Activated T-cell treated with anti-CD3 and anti-CD28 coated beads, Interleukin-2, amount 50 U/mL, for 24 hours (primary cell): ENCODE results near the gene CEMP1.

ENCODE experiments used
- DNase-seq: peaks from one replicate; pipeline ENCODE4 v3.0.0-alpha.2; 2020
- H3K27ac Mint-ChIP-seq: 2 replicates; pipeline ENCODE4 v1.8.0; 2020; ENCODE audit warnings: mild to moderate bottlenecking, mixed read lengths
- H3K27me3 Mint-ChIP-seq: 2 replicates; pipeline ENCODE4 v1.8.0; 2020; ENCODE audit warnings: mixed read lengths
- H3K36me3 Mint-ChIP-seq: 2 replicates; pipeline ENCODE4 v1.8.0; 2020; ENCODE audit warnings: low read depth, mixed read lengths
- H3K4me1 Mint-ChIP-seq: 2 replicates; pipeline ENCODE4 v1.8.0; 2020; ENCODE audit warnings: low read depth, mixed read lengths
- H3K4me3 Mint-ChIP-seq: 2 replicates; pipeline ENCODE4 v1.8.0; 2020; ENCODE audit warnings: mild to moderate bottlenecking, moderate library complexity, mixed read lengths
- H3K9me3 Mint-ChIP-seq: 2 replicates; pipeline ENCODE4 v1.8.0; 2020; ENCODE audit warnings: mixed read lengths

Gene CEMP1

GRCh38 chr16:2529961-2530628 is 1.1 kb downstream of the CEMP1 start:
- Mint-ChIP-seq H3K36me3 (peaks cover 43% of the 10 kb centered on the region), H3K9me3 (no peaks in the 10 kb centered on the region), H3K27me3 (no peaks in the 10 kb centered on the region), H3K4me1 (peaks cover 23% of the 10 kb centered on the region), H3K27ac (no peak overlapping the region), H3K4me3 (no peak overlapping the region)
- no peak for DNase-seq

- H3K27me3 Mint-ChIP-seq, result no peaks in the 10 kb centered on the region
- H3K27ac Mint-ChIP-seq, result no peak overlapping the region
- no peak for DNase-seq
Observed at GRCh38 chr16:2529061-2529931, 1.9 kb downstream of the CEMP1 start.

GRCh38 chr16:2528161-2529060 is 2.8 kb downstream of the CEMP1 start:
- Mint-ChIP-seq H3K27me3 (no peaks in the 10 kb centered on the region), H3K27ac (no peak overlapping the region), H3K36me3 (peaks cover 60% of the 10 kb centered on the region), H3K9me3 (no peaks in the 10 kb centered on the region), H3K4me1 (peaks cover 23% of the 10 kb centered on the region), H3K4me3 (no peak overlapping the region)
- DNase-seq, result no peak

More at GRCh38 chr16:2529061-2529931, 1.9 kb downstream of the CEMP1 start:
- no peaks in the 10 kb centered on the region for H3K9me3 Mint-ChIP-seq
- H3K36me3 Mint-ChIP-seq, result peaks cover 51% of the 10 kb centered on the region
- no peak overlapping the region for H3K4me3 Mint-ChIP-seq
- peaks cover 25% of the 10 kb centered on the region for H3K4me1 Mint-ChIP-seq

- no peak for DNase-seq
- Mint-ChIP-seq H3K27ac (no peak overlapping the region), H3K4me3 (no peak overlapping the region), H3K4me1 (peaks cover 20% of the 10 kb centered on the region), H3K27me3 (no peaks in the 10 kb centered on the region), H3K9me3 (no peaks in the 10 kb centered on the region), H3K36me3 (peaks cover 66% of the 10 kb centered on the region)
Observed at GRCh38 chr16:2527784-2528100, 3.5 kb downstream of the CEMP1 start.

DNA sequence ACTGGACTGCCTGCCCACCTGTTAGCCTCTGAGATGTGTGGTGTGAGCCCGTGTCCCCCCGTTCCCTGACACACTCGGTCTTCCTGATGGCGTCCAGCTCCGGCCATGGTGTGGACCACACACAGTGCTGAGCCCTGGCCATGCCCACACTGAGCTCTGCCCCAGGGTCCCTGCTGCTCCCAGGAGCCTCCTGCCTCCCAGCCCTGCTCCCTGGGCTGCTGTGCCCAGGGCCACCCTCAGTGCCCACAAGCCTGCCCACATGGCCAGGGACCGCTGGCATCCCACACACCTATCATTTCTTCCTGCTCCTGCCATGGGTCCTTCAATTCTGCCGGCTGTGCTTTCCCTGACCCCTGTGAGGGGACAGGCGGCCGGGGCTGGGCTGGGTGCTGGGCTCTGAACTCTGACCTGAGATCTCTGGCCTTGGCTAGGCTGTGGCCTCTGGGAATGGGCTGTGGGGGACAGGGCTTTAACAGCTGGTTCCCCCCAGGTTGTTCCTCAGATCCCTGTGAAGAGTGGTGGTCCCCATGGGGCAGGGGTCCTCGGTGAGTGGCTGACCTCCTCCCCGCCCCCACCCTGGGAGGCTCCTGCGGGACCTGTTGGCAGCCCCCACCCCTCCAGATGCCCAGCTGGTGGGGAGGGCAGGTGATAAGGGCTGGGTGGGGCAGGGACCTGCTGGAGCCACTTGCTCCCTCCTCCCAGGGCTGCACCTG is 4.0 kb downstream of the CEMP1 start:
- no peak for DNase-seq
- Mint-ChIP-seq H3K36me3 (peaks cover 67% of the 10 kb centered on the region), H3K9me3 (no peaks in the 10 kb centered on the region), H3K4me3 (no peak overlapping the region), H3K27ac (no peak overlapping the region), H3K27me3 (no peaks in the 10 kb centered on the region), H3K4me1 (peaks cover 15% of the 10 kb centered on the region)

DNA sequence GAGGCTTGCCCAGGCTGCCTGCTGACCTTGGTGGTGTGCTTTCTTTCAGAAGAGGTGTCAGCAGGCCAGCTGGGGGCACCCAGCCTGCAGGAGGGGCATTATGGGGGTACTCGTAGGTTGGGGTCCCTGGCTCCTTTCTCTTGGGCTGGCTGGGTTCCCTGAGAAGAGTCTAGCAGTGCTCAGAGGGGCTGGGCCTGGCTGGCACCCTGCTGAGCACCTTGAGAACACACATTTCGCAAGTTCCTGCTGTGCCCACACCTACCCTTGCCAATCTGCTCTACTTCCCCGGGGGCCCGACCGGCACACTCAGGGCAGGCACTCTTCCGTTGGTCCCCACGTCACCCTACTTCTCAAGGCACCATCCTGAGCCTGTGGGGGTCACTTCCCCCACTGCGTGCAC is 5.1 kb downstream of the CEMP1 start:
- Mint-ChIP-seq H3K4me3 (no peak overlapping the region), H3K4me1 (peaks cover 14% of the 10 kb centered on the region), H3K9me3 (no peaks in the 10 kb centered on the region), H3K27ac (peak overlapping the region; percentile 18), H3K36me3 (peaks cover 74% of the 10 kb centered on the region), H3K27me3 (no peaks in the 10 kb centered on the region)
- no peak for DNase-seq

DNA sequence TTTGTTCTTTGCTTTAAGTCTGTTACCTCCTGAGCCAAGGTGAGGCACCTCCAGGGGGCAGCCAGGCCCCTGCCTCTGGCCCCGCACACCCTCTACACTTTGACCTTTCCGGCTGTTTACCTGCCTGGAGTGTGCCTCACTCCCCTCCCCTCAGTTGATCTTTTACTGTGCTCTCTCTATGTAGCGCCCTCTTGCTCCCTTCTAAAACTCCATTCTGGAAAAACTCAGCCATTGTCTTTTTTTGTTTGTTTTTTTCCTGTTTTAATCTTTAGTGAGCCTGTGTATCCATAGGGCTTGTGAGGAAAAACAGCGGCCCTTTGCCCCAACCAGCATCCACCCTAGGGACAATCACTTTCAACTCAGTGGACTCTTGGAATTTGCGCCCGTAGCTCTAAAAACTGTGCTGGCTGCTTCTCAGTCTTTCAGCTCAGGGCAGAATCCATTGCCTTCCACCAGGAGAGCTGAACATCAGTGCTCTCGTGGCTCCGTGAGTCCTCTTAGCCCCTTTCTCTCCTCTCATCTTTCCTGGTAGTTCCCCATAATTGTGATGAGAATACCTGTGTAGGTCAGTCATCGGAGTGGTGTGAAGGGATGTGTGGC is 6.8 kb downstream of the CEMP1 start:
- no peaks in the 10 kb centered on the region for H3K27me3 Mint-ChIP-seq
- H3K4me3 Mint-ChIP-seq, result no peak overlapping the region
- DNase-seq, result no peak
- H3K27ac Mint-ChIP-seq, result peak overlapping the region; percentile 38
- peaks cover 20% of the 10 kb centered on the region for H3K4me1 Mint-ChIP-seq
- H3K36me3 Mint-ChIP-seq, result peaks cover 73% of the 10 kb centered on the region
- H3K9me3 Mint-ChIP-seq, result no peaks in the 10 kb centered on the region

- Mint-ChIP-seq H3K4me1 (peaks cover 25% of the 10 kb centered on the region), H3K9me3 (no peaks in the 10 kb centered on the region), H3K36me3 (peaks cover 71% of the 10 kb centered on the region), H3K27me3 (no peaks in the 10 kb centered on the region), H3K27ac (peak overlapping the region; percentile 47), H3K4me3 (no peak overlapping the region)
- no peak for DNase-seq
Observed at GRCh38 chr16:2523801-2524231, 7.4 kb downstream of the CEMP1 start.

- Mint-ChIP-seq H3K4me3 (peak overlapping the region; percentile 86), H3K27me3 (no peaks in the 10 kb centered on the region), H3K27ac (peak overlapping the region; percentile 95), H3K9me3 (no peaks in the 10 kb centered on the region), H3K4me1 (peaks cover 50% of the 10 kb centered on the region), H3K36me3 (peaks cover 64% of the 10 kb centered on the region)
- DNase-seq, result peak; percentile 60
Observed at GRCh38 chr16:2520784-2521531, 10.2 kb downstream of the CEMP1 start.

- Mint-ChIP-seq H3K27me3 (no peaks in the 10 kb centered on the region), H3K4me3 (peak within 1 kb of the TSS; percentile 86), H3K4me1 (peaks cover 57% of the 10 kb centered on the region), H3K9me3 (no peaks in the 10 kb centered on the region), H3K36me3 (peaks cover 67% of the 10 kb centered on the region), H3K27ac (peak within 1 kb of the TSS; percentile 97)
- peak; percentile 88 for DNase-seq
Observed at GRCh38 chr16:2520097-2520783, 11.0 kb downstream of the CEMP1 start, which contains the start of gene AMDHD2. Gene AMDHD2 (plus strand): TSS chr16:2520371. CDS start chr16:2520459, 88 bp downstream.

DNA sequence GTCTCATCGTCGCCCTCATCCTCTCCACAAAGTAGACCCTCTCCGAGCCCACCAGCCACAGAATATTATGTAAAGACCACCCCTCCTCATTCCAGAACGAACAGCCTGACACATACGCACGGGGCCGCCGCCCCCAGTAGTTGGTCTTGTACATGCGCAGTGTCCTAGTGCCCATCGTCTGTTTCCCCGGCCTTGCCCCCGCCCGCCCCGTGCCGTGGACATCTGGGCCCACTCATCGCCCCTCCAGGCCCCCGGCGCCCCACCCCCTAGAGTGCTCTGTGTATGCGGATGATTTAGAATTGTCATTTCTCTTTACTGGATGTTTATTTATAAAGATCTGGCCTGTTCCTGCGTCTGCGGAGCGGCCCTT is 11.5 kb downstream of the CEMP1 start:
- H3K27ac Mint-ChIP-seq, result peak overlapping the region; percentile 93
- H3K9me3 Mint-ChIP-seq, result no peaks in the 10 kb centered on the region
- peaks cover 58% of the 10 kb centered on the region for H3K4me1 Mint-ChIP-seq
- no peak for DNase-seq
- H3K36me3 Mint-ChIP-seq, result peaks cover 67% of the 10 kb centered on the region
- peak overlapping the region; percentile 72 for H3K4me3 Mint-ChIP-seq
- H3K27me3 Mint-ChIP-seq, result no peaks in the 10 kb centered on the region

- Mint-ChIP-seq H3K4me1 (peaks cover 58% of the 10 kb centered on the region), H3K4me3 (peak overlapping the region; percentile 72), H3K9me3 (no peaks in the 10 kb centered on the region), H3K27me3 (no peaks in the 10 kb centered on the region), H3K36me3 (peaks cover 63% of the 10 kb centered on the region), H3K27ac (peak overlapping the region; percentile 97)
- DNase-seq, result no peak
Observed at GRCh38 chr16:2518823-2519710, 12.1 kb downstream of the CEMP1 start.
